Loucy (cell line): ENCODE results near the gene KCNMA1.

Experiments used
- EZH2phosphoT487 ChIP-seq: fragments of 200-600 bp; IDR thresholded peaks from 2 replicates; pipeline ENCODE4 v1.6.1; 2018; ENCODE audit warnings: antibody characterized with exemption, mild to moderate bottlenecking, moderate library complexity, borderline replicate concordance
- TF ChIP-seq, protein P1 (sequence below): fragments of 200-600 bp; sonication (generic); conservative IDR thresholded peaks from 2 replicates; pipeline ENCODE4 v1.5.1; 2014; ENCODE audit warnings: mild to moderate bottlenecking, antibody characterized with exemption, low read length

DNA sequence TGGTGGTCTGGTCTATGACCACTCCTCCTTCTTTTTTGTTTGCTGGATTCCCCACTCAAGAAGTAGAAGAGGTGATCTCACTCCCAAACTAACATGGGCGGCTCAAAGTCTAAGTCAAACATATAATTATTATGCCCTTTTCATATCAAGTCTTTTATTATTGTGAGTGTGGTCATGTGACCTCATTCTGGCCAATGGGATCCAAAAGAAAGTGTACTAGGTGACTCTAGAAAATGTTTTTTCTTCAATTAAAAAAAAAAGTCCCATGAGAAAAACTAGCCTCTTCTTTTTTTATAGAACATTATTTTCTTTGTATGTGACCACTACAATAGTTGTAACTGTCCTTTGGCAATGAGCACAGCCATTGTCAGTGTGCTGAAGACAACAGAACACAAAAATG, 772.7 kb downstream of the KCNMA1 start:
- TF ChIP-seq, protein P1, sequence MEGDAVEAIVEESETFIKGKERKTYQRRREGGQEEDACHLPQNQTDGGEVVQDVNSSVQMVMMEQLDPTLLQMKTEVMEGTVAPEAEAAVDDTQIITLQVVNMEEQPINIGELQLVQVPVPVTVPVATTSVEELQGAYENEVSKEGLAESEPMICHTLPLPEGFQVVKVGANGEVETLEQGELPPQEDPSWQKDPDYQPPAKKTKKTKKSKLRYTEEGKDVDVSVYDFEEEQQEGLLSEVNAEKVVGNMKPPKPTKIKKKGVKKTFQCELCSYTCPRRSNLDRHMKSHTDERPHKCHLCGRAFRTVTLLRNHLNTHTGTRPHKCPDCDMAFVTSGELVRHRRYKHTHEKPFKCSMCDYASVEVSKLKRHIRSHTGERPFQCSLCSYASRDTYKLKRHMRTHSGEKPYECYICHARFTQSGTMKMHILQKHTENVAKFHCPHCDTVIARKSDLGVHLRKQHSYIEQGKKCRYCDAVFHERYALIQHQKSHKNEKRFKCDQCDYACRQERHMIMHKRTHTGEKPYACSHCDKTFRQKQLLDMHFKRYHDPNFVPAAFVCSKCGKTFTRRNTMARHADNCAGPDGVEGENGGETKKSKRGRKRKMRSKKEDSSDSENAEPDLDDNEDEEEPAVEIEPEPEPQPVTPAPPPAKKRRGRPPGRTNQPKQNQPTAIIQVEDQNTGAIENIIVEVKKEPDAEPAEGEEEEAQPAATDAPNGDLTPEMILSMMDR, result no peak
- no peak for TF ChIP-seq EZH2phosphoT487
